Measurements from ENCODE around the gene BCKDHA.

BCKDHA gene

GRCh38 chr19:41397086-41398049 is at the start of gene BCKDHA, which contains the start of gene EXOSC5:
Gene BCKDHA (plus strand): TSS chr19:41397818. CDS start chr19:41397828, 10 bp downstream.
Gene EXOSC5 (minus strand): TSS chr19:41397359. CDS start chr19:41397328, 31 bp downstream.
- DNase-seq: peak; percentile 100

DNA sequence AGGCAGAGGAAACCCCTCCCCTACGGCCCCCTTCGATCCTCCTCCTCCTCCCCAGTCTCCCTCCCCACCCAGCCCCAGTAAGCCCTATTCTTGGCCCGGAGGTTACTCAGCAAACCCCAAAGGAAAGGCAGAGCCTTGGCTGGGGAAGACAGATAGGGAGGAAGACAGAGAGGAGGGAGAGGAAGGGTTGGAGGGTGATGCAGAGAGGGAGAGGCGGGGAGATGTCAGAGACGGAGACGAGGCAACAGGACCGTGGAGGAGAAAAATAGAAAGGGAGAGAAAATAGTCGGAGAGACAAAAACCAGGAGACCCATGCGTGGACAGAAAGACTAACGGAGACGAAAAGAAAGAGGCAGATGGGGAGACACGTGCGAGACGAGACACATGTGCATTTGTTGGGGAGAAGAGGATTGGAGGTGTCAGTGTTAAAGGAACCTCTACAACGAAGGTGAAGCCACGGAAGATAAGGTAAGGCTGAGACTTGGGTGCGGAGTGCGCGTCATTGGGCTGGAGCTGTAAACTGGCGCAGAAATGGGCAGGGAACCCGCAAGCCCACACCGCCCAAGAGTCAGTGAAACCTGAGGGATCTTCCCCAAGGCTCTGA is 46.8 kb upstream of the BCKDHA start:
- peak; percentile 22 for DNase-seq

DNA sequence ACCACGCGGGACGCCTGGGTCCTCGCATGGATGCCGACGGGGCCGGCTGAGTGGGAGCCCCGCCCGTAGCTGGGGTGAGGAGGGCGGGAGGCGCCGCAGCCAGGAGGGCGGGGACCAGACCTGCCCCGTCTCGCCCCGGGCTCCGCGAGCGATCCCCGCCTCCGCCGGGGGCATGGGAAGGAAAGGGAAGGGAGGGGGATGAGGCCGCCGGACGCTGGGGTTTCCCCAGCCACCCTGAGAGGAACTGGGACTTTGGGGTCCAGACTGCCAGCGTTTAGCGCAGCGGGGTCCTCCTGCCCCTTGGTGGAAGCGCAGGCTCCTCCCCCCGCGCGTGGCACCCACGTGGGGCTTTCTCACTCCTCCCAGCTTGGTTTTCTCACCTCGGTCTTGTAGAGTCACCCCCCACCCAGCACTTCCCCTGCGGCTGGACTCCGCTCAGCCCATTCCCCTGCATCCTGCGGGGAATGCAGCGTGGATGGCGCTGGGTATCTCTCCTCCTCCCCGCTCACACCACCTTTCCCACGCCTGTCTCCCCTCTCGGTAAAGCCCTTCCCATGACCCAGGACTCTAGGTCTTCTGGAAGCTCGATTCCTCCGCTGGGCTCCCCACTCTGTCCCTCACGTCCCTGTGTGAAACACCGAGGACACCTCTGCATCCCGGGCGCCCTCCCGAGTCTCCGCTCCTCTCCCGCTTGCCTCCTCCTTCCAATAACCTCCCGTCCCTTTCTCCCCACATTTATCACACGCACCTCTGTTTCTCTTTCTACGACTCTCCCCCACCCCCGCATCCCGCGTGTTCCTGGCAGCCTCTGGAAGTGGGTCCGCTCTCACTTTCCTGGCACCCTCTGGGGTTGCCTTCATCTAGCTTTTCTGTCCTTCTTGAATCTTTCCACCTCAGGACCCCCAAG is 46.0 kb upstream of the BCKDHA start:
- DNase-seq: peak; percentile 40

GRCh38 chr19:41352279-41352608 is 45.4 kb upstream of the BCKDHA start:
- no peak for DNase-seq

DNA sequence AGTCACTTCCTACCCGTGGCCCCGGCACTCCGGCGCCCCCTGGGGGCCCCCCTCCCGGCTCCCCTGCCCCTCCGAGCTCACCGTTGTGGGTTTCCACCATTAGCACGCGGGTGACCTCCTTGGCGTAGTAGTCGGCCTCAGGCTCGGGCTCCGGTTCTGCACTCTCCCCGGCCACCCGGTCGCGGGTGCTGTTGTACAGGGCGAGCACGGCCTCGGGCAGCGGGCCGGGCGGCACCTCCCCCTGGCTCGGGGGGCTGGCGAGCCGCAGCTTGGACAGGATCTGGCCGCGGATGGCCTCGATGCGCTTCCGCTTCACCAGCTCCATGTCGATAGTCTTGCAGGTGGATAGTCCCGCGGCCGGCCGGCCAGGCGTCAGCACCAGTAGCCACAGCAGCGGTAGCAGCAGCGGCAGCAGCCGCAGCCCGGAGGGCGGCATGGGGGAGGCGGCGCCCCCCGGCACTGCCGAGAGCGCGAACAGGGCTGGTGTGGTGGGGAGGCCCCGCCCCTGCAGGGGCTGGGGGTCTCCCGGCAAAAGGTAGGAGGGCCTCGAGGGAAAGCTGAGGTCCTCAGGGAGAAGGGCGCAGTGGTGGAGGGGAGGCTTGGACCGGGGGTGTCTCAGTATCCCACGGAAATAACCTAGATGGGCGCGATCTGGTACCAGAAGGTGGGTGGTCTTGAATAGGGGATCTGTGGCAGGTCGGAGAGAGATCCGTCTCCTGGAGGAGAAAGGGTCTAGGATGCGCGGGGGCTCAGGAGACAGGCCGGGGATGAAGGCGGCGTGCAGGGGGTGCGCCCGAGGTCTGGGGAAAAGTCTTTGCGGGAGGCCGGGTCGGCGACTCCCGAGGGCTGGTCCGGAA is 44.8 kb upstream of the BCKDHA start:
- DNase-seq: peak; percentile 44

- peak; percentile 91 for DNase-seq
Observed at GRCh38 chr19:41353466-41354342, 43.9 kb upstream of the BCKDHA start, which contains the start of gene TGFB1. Gene TGFB1 (minus strand): TSS chr19:41353922. CDS start chr19:41353044, 878 bp downstream.

GRCh38 chr19:41354343-41354953 is 43.2 kb upstream of the BCKDHA start:
- no peak for DNase-seq

GRCh38 chr19:41355035-41355434 is 42.6 kb upstream of the BCKDHA start:
- DNase-seq: no peak

- DNase-seq: no peak
Observed at GRCh38 chr19:41355802-41356201, 41.8 kb upstream of the BCKDHA start.

GRCh38 chr19:41356984-41357739 is 40.5 kb upstream of the BCKDHA start:
- DNase-seq: no peak

DNA sequence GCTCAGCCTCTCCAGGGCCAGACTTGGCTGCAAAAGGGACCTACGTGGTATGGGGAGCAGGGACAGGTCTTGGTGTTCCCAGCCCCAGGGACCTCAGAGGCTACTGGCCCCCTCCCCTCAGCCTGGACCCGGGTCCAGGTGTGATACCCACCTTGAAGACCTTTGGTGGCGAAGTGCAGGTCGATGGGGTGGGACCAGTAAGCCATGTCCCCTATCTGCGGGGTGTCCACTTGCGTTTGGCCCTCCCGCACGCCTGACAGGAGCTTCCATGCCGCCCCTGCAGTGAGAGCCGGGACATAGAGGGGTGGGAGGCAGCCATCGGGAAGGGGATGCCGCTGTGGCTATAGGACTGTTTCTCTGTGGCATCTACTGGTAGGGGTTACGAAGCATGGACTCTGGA is 39.9 kb upstream of the BCKDHA start:
- DNase-seq: no peak

GRCh38 chr19:41359741-41360140 is 37.9 kb upstream of the BCKDHA start:
- no peak for DNase-seq

DNA sequence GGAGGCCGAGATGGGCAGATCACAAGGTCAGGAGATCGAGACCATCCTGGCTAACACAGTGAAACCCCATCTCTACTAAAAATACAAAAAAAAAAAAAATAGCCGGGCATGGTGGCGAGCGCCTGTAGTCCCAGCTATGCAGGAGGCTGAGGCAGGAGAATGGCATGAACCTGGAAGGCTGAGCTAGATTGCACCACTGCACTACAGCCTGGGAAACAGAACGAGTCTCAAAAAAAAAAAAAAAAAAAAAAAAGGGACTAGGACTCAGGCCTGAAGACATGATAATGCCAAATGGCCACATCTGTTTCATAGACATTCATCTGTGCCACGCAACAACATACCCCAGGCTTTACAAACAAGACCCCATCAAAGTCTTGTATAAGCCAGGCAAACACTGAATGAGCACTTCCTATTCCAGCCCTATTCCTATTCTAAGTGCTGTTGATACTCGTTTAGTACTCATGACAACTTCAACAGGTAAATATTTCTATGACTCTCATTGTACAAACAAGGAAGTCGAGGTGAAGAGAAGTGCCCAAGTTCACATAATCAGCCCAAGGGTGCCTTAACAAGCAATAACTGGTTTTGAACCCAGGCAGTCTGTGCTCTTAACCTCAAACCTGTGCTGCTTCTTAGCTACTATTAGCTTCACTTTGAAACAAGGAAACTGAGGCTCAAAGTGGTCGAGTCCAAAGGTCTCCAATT is 35.3 kb upstream of the BCKDHA start:
- DNase-seq: no peak

DNA sequence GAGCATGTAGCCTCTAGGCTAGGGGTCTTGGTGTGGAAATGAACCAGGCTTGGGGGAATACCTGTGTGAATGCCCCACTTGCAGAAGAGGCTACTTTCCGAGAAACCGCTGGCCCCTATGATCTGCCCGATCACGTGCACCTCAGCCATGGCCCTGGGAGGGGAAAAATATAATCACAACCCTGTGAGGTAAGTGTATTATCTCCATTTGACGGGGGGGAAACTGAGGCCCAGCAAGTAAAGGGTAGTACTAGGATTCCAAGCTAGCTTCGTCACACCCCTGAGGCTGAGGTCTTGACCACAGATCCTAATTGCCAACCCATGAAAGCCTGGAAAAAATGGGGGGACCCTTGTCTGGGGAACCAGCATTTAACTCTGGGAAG is 34.3 kb upstream of the BCKDHA start:
- DNase-seq: no peak

- peak; percentile 99 for DNase-seq
Observed at GRCh38 chr19:41363753-41364523, 33.7 kb upstream of the BCKDHA start, which contains the start of gene B9D2. Gene B9D2 (minus strand): TSS chr19:41364149. CDS start chr19:41363519, 630 bp downstream.

GRCh38 chr19:41364524-41365391 is 32.9 kb upstream of the BCKDHA start:
- DNase-seq: no peak

GRCh38 chr19:41366089-41366488 is 31.5 kb upstream of the BCKDHA start:
- no peak for DNase-seq
